DMS153 treated with DMSO at 0.1 percent for 48 hours (cell line): ENCODE data around the gene TRIO.
A peak's percentile ranks its signal among the peaks of the same experiment; 100 is the strongest.

Source experiments
- DNase-seq: peaks from one replicate; lab custom pipeline; 2025; ENCODE audit not compliant: unreplicated experiment; lab: John Stamatoyannopoulos, UW

The TRIO gene

GRCh38 chr5:14240359-14240758, 97.2 kb downstream of the TRIO start:
- no peak for DNase-seq

GRCh38 chr5:14241141-14241540, 98.0 kb downstream of the TRIO start:
- DNase-seq = no peak

GRCh38 chr5:14242447-14242846, 99.3 kb downstream of the TRIO start:
- DNase-seq = no peak

GRCh38 chr5:14242871-14243383, 99.8 kb downstream of the TRIO start:
- DNase-seq = no peak

- DNase-seq = no peak
Measured at GRCh38 chr5:14243766-14244165, 100.6 kb downstream of the TRIO start.

- no peak for DNase-seq
Measured at GRCh38 chr5:14244721-14245120, 101.6 kb downstream of the TRIO start.

- no peak for DNase-seq
Measured at GRCh38 chr5:14245132-14245925, 102.2 kb downstream of the TRIO start.

GRCh38 chr5:14246350-14247053, 103.4 kb downstream of the TRIO start:
- no peak for DNase-seq

GRCh38 chr5:14247054-14247386, 103.9 kb downstream of the TRIO start:
- no peak for DNase-seq

- DNase-seq = no peak
Measured at GRCh38 chr5:14249258-14250082, 106.3 kb downstream of the TRIO start.

GRCh38 chr5:14250084-14250695, 107.0 kb downstream of the TRIO start:
- DNase-seq = peak; percentile 93

- no peak for DNase-seq
Measured at GRCh38 chr5:14250748-14251701, 107.9 kb downstream of the TRIO start.

GRCh38 chr5:14251733-14252132, 108.6 kb downstream of the TRIO start:
- DNase-seq = no peak

- DNase-seq = no peak
Measured at GRCh38 chr5:14252793-14253192, 109.7 kb downstream of the TRIO start.

- DNase-seq = no peak
Measured at GRCh38 chr5:14254686-14255085, 111.5 kb downstream of the TRIO start.

GRCh38 chr5:14256026-14256690, 113.0 kb downstream of the TRIO start:
- DNase-seq = no peak

- no peak for DNase-seq
Measured at GRCh38 chr5:14256756-14257393, 113.7 kb downstream of the TRIO start.

GRCh38 chr5:14257995-14258403, 114.9 kb downstream of the TRIO start:
- no peak for DNase-seq

- no peak for DNase-seq
Measured at GRCh38 chr5:14258840-14259239, 115.7 kb downstream of the TRIO start.
